Measurements from ENCODE around the gene ADGRB3. TPM values are rescaled to one million over a fixed set of nuclear protein-coding genes. Genes with fewer than 3 reads are reported as not detected.

Gene ADGRB3
- total RNA-seq, 1 experiment from 2014 or later = 0.11 TPM

DNA sequence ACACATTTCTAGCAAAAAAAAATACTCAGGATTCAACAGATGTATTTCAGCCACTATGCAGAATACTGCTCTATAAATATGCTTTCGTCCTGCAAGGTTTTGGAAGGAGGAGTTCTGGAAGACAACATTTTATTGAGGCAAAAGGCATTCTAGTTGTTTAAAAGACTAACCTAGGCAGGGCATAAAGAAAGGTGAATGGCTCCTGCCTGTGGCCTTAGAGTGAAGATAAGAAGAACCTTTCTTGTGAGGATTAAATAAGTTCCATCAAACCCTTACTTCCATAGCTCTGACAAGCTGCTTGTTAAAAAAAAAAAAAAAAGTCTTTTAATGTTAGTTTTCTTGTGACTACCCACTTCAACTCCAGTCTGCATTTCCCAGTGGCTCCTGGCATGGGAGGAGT is 139.8 kb downstream of the ADGRB3 start:
- Histone ChIP-seq H3F3A (ENCODE audit: low read length, unreplicated experiment) (no peaks in the 10 kb centered on the region), H3K36me3 (ENCODE audit: low read depth, low read length) (no peaks in the 10 kb centered on the region), H3K4me1 (ENCODE audit: insufficient read depth, low read length) (no peaks in the 10 kb centered on the region), H3K79me2 (ENCODE audit: low read length) (no peaks in the 10 kb centered on the region), H3K9me3 (ENCODE audit: low read length) (no peaks in the 10 kb centered on the region), H3K9ac (ENCODE audit: low read length) (no peak overlapping the region), H3K4me3 (ENCODE audit: low read length) (no peak overlapping the region), H3K27ac (ENCODE audit: low read length) (no peak overlapping the region), H4K20me1 (ENCODE audit: low read length) (no peaks in the 10 kb centered on the region), H3K9me2 (replicated peaks; ENCODE audit: low read length) (no peaks in the 10 kb centered on the region), H3K27me3 (ENCODE audit: low read length) (no peaks in the 10 kb centered on the region), H3K4me2 (ENCODE audit: low read length) (no peak overlapping the region), H2AFZ (ENCODE audit: low read length) (no peak overlapping the region)
- ChIA-PET POLR2A (ENCODE audit: unreplicated experiment) (no interaction called here), CTCF (no interaction called here)
- intact Hi-C loops (cut with micrococcal nuclease) = loop anchor here (5.0 kb wide), 1 partner anchor 203 kb away; no protein-coding TSS in a partner anchor
- DNase-seq (no peak), ATAC-seq (no peak)
- TF ChIP-seq EZH2phosphoT487 (IDR thresholded peaks at IDR 0.05; ENCODE audit: borderline replicate concordance, low read length) (no peak), EZH2 (IDR thresholded peaks at IDR 0.05; ENCODE audit: low read length, unreplicated experiment) (no peak)
- TF ChIP-seq, protein P1, sequence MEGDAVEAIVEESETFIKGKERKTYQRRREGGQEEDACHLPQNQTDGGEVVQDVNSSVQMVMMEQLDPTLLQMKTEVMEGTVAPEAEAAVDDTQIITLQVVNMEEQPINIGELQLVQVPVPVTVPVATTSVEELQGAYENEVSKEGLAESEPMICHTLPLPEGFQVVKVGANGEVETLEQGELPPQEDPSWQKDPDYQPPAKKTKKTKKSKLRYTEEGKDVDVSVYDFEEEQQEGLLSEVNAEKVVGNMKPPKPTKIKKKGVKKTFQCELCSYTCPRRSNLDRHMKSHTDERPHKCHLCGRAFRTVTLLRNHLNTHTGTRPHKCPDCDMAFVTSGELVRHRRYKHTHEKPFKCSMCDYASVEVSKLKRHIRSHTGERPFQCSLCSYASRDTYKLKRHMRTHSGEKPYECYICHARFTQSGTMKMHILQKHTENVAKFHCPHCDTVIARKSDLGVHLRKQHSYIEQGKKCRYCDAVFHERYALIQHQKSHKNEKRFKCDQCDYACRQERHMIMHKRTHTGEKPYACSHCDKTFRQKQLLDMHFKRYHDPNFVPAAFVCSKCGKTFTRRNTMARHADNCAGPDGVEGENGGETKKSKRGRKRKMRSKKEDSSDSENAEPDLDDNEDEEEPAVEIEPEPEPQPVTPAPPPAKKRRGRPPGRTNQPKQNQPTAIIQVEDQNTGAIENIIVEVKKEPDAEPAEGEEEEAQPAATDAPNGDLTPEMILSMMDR (conservative IDR thresholded peaks at IDR 0.05; ENCODE audit: low read depth, low read length) = no peak
- BruUV-seq (replicated peaks) = no TSS peak

DNA sequence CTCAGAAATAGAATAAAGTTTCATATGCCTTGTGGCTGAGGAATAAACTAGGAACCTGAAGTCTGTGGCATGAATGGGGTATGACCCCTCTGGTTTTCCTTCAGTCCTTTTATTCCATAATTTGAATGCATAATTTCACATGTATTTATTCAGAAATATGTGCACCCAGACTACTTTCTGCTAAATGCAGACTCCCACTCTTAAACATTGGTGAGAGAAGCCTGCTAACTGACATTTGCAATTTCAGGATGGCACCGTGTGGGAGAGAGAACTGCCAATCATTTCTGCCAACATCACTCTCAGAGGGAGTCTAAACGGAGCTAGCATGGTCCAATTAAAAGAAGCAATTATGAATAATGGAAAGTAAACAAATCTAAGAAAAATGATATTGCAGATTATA is 141.3 kb downstream of the ADGRB3 start:
- Histone ChIP-seq H3K27ac (ENCODE audit: low read length) (no peak overlapping the region), H3K4me3 (ENCODE audit: low read length) (no peak overlapping the region), H3K36me3 (ENCODE audit: low read depth, low read length) (no peaks in the 10 kb centered on the region), H2AFZ (ENCODE audit: low read length) (no peak overlapping the region), H3K4me2 (ENCODE audit: low read length) (no peak overlapping the region), H4K20me1 (ENCODE audit: low read length) (no peaks in the 10 kb centered on the region), H3K9me2 (replicated peaks; ENCODE audit: low read length) (no peaks in the 10 kb centered on the region), H3K4me1 (ENCODE audit: insufficient read depth, low read length) (no peaks in the 10 kb centered on the region), H3K27me3 (ENCODE audit: low read length) (no peaks in the 10 kb centered on the region), H3K9ac (ENCODE audit: low read length) (no peak overlapping the region), H3K9me3 (ENCODE audit: low read length) (no peaks in the 10 kb centered on the region), H3F3A (ENCODE audit: low read length, unreplicated experiment) (no peaks in the 10 kb centered on the region), H3K79me2 (ENCODE audit: low read length) (no peaks in the 10 kb centered on the region)
- ATAC-seq (no peak), DNase-seq (no peak)
- ChIA-PET CTCF (no interaction called here), POLR2A (ENCODE audit: unreplicated experiment) (no interaction called here)
- intact Hi-C loops (cut with micrococcal nuclease) = loop anchor here (5.0 kb wide), 1 partner anchor 204 kb away; no protein-coding TSS in a partner anchor
- TF ChIP-seq EZH2phosphoT487 (IDR thresholded peaks at IDR 0.05; ENCODE audit: borderline replicate concordance, low read length) (no peak), EZH2 (IDR thresholded peaks at IDR 0.05; ENCODE audit: low read length, unreplicated experiment) (no peak)
- TF ChIP-seq, protein P1 (conservative IDR thresholded peaks at IDR 0.05; ENCODE audit: low read depth, low read length) = no peak
- BruUV-seq (replicated peaks) = no TSS peak

DNA sequence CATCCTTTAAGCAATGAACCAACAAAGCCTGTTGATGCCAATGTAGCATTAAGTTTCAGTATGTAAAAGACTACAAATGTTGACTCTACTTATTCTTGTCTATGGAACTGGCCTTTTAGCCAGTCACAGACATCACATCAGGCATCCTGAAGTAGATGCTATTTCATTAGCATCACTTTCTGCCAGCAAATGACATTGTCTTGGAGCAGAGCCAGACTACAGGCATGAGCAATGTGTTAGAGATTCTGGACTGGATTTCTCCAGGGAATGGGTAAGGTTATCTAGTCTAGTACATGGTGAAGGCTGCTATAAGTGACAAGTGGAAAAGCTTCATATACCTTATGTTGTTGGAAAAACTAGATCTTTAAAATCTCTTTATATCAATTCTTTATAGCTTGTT is 142.9 kb downstream of the ADGRB3 start:
- Histone ChIP-seq H3F3A (ENCODE audit: low read length, unreplicated experiment) (no peaks in the 10 kb centered on the region), H3K27ac (ENCODE audit: low read length) (no peak overlapping the region), H3K9me3 (ENCODE audit: low read length) (no peaks in the 10 kb centered on the region), H3K4me2 (ENCODE audit: low read length) (no peak overlapping the region), H2AFZ (ENCODE audit: low read length) (0 out of 2 replicates have a peak overlapping the region, but pooled peaks have one; percentile 16), H3K4me3 (ENCODE audit: low read length) (no peak overlapping the region), H3K79me2 (ENCODE audit: low read length) (no peaks in the 10 kb centered on the region), H3K9me2 (replicated peaks; ENCODE audit: low read length) (no peaks in the 10 kb centered on the region), H3K27me3 (ENCODE audit: low read length) (no peaks in the 10 kb centered on the region), H3K36me3 (ENCODE audit: low read depth, low read length) (no peaks in the 10 kb centered on the region), H3K4me1 (ENCODE audit: insufficient read depth, low read length) (no peaks in the 10 kb centered on the region), H3K9ac (ENCODE audit: low read length) (no peak overlapping the region), H4K20me1 (ENCODE audit: low read length) (no peaks in the 10 kb centered on the region)
- TF ChIP-seq EZH2phosphoT487 (IDR thresholded peaks at IDR 0.05; ENCODE audit: borderline replicate concordance, low read length) (no peak), EZH2 (IDR thresholded peaks at IDR 0.05; ENCODE audit: low read length, unreplicated experiment) (no peak)
- TF ChIP-seq, protein P1 (conservative IDR thresholded peaks at IDR 0.05; ENCODE audit: low read depth, low read length) = no peak
- POLR2A ChIA-PET (ENCODE audit: unreplicated experiment) = no interaction called here
- ATAC-seq (peak; percentile 29), DNase-seq (peak; percentile 56)
- BruUV-seq (replicated peaks) = no TSS peak
- intact Hi-C loops (cut with micrococcal nuclease) = loop anchor here (1.0 to 5.0 kb wide), 3 partner anchors 140 to 434 kb away; no protein-coding TSS in a partner anchor
- CTCF ChIA-PET = no interaction called here
